HEK293 (cell line): ENCODE measurements around the gene PLK3.

Source experiments
- GFI1B ChIP-seq: fragments of 450-650 bp; formaldehyde crosslinking; IDR thresholded peaks from 2 replicates; pipeline ENCODE4 v1.5.1; 2016; ENCODE audit warnings: missing biosample characterization, missing genetic modification characterization
- SETDB1 ChIP-seq: IDR thresholded peaks from one replicate; pipeline ENCODE4 v1.6.1; 2017; ENCODE audit warnings: mild to moderate bottlenecking, low read length, moderate library complexity, mixed read lengths; ENCODE audit not compliant: insufficient read length
- YY2 ChIP-seq: fragments of 450-650 bp; formaldehyde crosslinking; IDR thresholded peaks from 2 replicates; pipeline ENCODE4 v1.5.1; 2016; ENCODE audit warnings: missing biosample characterization, missing genetic modification characterization
- ZBTB1 ChIP-seq: fragments of 450-650 bp; formaldehyde crosslinking; IDR thresholded peaks from 2 replicates; pipeline ENCODE4 v1.5.1; 2016; ENCODE audit warnings: missing biosample characterization, missing genetic modification characterization
- ZFP3 ChIP-seq: fragments of 450-650 bp; formaldehyde crosslinking; IDR thresholded peaks from 2 replicates; pipeline ENCODE4 v1.5.1; 2016; ENCODE audit warnings: low read depth, missing biosample characterization, missing genetic modification characterization
- ZNF114 ChIP-seq: fragments of 450-650 bp; formaldehyde crosslinking; IDR thresholded peaks from 2 replicates; pipeline ENCODE4 v1.5.0; 2017; ENCODE audit warnings: missing biosample characterization, missing genetic modification characterization
- ZNF214 ChIP-seq: fragments of 450-650 bp; formaldehyde crosslinking; IDR thresholded peaks from 2 replicates; pipeline ENCODE4 v1.5.1; 2017; ENCODE audit warnings: missing biosample characterization, mild to moderate bottlenecking, missing genetic modification characterization, borderline replicate concordance
- ZNF354C ChIP-seq: fragments of 450-650 bp; formaldehyde crosslinking; IDR thresholded peaks from 2 replicates; pipeline ENCODE4 v1.5.1; 2016; ENCODE audit warnings: missing biosample characterization, missing genetic modification characterization, low read depth, borderline replicate concordance
- ZNF48 ChIP-seq: fragments of 450-650 bp; formaldehyde crosslinking; IDR thresholded peaks from 2 replicates; pipeline ENCODE4 v1.5.1; 2016; ENCODE audit warnings: missing biosample characterization, missing genetic modification characterization
- ZNF561 ChIP-seq: fragments of 450-650 bp; IDR thresholded peaks from 2 replicates; pipeline ENCODE4 v1.5.1; 2018; ENCODE audit warnings: missing biosample characterization, missing genetic modification characterization, borderline replicate concordance
- ZNF670 ChIP-seq: fragments of 450-650 bp; formaldehyde crosslinking; IDR thresholded peaks from 2 replicates; pipeline ENCODE4 v1.5.1; 2016; ENCODE audit warnings: missing biosample characterization, missing genetic modification characterization, low read depth
- ZNF792 ChIP-seq: fragments of 450-650 bp; formaldehyde crosslinking; IDR thresholded peaks from 2 replicates; pipeline ENCODE4 v1.5.1; 2016; ENCODE audit warnings: missing biosample characterization, missing genetic modification characterization
- ZNF837 ChIP-seq: fragments of 450-650 bp; formaldehyde crosslinking; IDR thresholded peaks from 2 replicates; pipeline ENCODE4 v1.5.1; 2016; ENCODE audit warnings: missing biosample characterization, missing genetic modification characterization
- TF ChIP-seq, protein P1 (sequence below): fragments of 450-650 bp; formaldehyde crosslinking; IDR thresholded peaks from 2 replicates; pipeline ENCODE4 v1.5.1; 2016; ENCODE audit warnings: missing biosample characterization, missing genetic modification characterization
- TF ChIP-seq, protein P2 (sequence below): fragments of 450-650 bp; formaldehyde crosslinking; IDR thresholded peaks from 2 replicates; pipeline ENCODE4 v1.5.1; 2016; ENCODE audit warnings: missing biosample characterization, missing genetic modification characterization
- TF ChIP-seq, protein P3 (sequence below): fragments of 450-650 bp; formaldehyde crosslinking; IDR thresholded peaks from 2 replicates; pipeline ENCODE4 v1.5.1; 2016; ENCODE audit warnings: missing biosample characterization, missing genetic modification characterization
- TF ChIP-seq, protein P4 (sequence below): fragments of 450-650 bp; formaldehyde crosslinking; IDR thresholded peaks from 2 replicates; pipeline ENCODE4 v1.5.1; 2016; ENCODE audit warnings: missing biosample characterization, missing genetic modification characterization
- TF ChIP-seq, protein P5 (sequence below): fragments of 450-650 bp; formaldehyde crosslinking; IDR thresholded peaks from 2 replicates; pipeline ENCODE4 v1.5.1; 2016; ENCODE audit warnings: missing biosample characterization, missing genetic modification characterization
- TF ChIP-seq, protein P6 (sequence below): fragments of 450-650 bp; formaldehyde crosslinking; IDR thresholded peaks from 2 replicates; pipeline ENCODE4 v1.5.1; 2017; ENCODE audit warnings: missing biosample characterization, missing genetic modification characterization
- TF ChIP-seq, protein P7 (sequence below): fragments of 450-650 bp; formaldehyde crosslinking; IDR thresholded peaks from 2 replicates; pipeline ENCODE4 v1.5.1; 2016; ENCODE audit warnings: missing biosample characterization, missing genetic modification characterization
- TF ChIP-seq, protein P8 (sequence below): fragments of 450-650 bp; formaldehyde crosslinking; IDR thresholded peaks from 2 replicates; pipeline ENCODE4 v1.5.1; 2016; ENCODE audit warnings: missing biosample characterization, missing genetic modification characterization, low read depth
- TF ChIP-seq, protein P9 (sequence below): fragments of 450-650 bp; formaldehyde crosslinking; IDR thresholded peaks from 2 replicates; pipeline ENCODE4 v1.5.1; 2016; ENCODE audit warnings: missing biosample characterization, missing genetic modification characterization

The PLK3 gene

DNA sequence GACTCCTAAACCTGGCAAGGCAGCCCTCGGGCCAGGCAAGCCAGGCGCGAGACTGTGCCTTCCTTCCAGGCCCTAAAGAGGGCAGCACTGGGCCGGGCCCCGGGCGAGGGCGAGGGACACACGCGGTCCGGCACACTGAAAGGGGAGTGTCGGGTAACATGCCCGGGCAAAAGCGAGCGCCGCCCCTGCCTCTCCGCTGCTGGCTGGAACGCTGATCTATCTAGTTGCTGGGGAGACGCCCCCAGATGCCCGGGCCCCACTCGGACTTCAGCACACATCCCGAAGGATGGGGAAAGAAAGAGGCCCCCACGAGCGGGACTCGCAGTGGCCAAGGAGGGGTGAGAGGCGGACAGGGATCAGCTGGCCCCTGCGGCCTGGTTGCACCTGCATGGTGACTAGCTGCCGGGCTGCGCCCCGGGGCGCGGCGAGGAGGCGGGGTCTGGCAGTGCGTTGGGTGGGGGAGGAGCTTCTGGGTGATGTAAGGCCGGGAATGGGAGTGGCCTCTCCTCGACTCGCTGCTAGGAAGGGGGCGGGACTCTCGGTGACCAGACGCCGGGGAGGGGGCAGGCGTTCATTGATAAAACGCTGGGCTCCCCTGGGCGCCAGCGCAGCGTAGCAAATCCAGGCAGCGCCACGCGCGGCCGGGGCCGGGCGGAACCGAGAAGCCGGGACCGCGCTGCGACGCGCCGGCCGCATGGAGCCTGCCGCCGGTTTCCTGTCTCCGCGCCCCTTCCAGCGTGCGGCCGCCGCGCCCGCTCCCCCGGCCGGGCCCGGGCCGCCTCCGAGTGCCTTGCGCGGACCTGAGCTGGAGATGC, at the start of gene PLK3 (continued):
- TF ChIP-seq, protein P1, sequence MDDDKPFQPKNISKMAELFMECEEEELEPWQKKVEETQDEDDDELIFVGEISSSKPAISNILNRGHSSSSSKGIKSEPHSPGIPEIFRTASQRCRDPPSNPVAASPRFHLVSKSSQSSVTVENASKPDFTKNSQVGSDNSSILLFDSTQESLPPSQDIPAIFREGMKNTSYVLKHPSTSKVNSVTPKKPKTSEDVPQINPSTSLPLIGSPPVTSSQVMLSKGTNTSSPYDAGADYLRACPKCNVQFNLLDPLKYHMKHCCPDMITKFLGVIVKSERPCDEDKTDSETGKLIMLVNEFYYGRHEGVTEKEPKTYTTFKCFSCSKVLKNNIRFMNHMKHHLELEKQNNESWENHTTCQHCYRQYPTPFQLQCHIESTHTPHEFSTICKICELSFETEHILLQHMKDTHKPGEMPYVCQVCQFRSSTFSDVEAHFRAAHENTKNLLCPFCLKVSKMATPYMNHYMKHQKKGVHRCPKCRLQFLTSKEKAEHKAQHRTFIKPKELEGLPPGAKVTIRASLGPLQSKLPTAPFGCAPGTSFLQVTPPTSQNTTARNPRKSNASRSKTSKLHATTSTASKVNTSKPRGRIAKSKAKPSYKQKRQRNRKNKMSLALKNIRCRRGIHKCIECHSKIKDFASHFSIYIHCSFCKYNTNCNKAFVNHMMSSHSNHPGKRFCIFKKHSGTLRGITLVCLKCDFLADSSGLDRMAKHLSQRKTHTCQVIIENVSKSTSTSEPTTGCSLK (tag by site-specific recombination): no peak
- TF ChIP-seq SETDB1: peak; percentile 14
- TF ChIP-seq ZNF214 (tag by site-specific recombination): no peak
- no peak for TF ChIP-seq ZNF670
- TF ChIP-seq ZNF114 (tag by site-specific recombination): no peak
- TF ChIP-seq ZFP3 (tag by site-specific recombination): 0 out of 2 replicates have a peak, but pooled peaks have one; percentile 5
- TF ChIP-seq, protein P2, sequence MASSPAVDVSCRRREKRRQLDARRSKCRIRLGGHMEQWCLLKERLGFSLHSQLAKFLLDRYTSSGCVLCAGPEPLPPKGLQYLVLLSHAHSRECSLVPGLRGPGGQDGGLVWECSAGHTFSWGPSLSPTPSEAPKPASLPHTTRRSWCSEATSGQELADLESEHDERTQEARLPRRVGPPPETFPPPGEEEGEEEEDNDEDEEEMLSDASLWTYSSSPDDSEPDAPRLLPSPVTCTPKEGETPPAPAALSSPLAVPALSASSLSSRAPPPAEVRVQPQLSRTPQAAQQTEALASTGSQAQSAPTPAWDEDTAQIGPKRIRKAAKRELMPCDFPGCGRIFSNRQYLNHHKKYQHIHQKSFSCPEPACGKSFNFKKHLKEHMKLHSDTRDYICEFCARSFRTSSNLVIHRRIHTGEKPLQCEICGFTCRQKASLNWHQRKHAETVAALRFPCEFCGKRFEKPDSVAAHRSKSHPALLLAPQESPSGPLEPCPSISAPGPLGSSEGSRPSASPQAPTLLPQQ (tag by site-specific recombination): peak; percentile 97
- TF ChIP-seq, protein P3, sequence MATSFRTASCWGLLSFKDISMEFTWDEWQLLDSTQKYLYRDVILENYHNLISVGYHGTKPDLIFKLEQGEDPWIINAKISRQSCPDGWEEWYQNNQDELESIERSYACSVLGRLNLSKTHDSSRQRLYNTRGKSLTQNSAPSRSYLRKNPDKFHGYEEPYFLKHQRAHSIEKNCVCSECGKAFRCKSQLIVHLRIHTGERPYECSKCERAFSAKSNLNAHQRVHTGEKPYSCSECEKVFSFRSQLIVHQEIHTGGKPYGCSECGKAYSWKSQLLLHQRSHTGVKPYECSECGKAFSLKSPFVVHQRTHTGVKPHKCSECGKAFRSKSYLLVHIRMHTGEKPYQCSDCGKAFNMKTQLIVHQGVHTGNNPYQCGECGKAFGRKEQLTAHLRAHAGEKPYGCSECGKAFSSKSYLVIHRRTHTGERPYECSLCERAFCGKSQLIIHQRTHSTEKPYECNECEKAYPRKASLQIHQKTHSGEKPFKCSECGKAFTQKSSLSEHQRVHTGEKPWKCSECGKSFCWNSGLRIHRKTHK (tag by site-specific recombination): no peak
- TF ChIP-seq, protein P4, sequence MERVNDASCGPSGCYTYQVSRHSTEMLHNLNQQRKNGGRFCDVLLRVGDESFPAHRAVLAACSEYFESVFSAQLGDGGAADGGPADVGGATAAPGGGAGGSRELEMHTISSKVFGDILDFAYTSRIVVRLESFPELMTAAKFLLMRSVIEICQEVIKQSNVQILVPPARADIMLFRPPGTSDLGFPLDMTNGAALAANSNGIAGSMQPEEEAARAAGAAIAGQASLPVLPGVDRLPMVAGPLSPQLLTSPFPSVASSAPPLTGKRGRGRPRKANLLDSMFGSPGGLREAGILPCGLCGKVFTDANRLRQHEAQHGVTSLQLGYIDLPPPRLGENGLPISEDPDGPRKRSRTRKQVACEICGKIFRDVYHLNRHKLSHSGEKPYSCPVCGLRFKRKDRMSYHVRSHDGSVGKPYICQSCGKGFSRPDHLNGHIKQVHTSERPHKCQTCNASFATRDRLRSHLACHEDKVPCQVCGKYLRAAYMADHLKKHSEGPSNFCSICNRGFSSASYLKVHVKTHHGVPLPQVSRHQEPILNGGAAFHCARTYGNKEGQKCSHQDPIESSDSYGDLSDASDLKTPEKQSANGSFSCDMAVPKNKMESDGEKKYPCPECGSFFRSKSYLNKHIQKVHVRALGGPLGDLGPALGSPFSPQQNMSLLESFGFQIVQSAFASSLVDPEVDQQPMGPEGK (tag by site-specific recombination): peak; percentile 99
- no peak for TF ChIP-seq ZBTB1
- TF ChIP-seq, protein P5, sequence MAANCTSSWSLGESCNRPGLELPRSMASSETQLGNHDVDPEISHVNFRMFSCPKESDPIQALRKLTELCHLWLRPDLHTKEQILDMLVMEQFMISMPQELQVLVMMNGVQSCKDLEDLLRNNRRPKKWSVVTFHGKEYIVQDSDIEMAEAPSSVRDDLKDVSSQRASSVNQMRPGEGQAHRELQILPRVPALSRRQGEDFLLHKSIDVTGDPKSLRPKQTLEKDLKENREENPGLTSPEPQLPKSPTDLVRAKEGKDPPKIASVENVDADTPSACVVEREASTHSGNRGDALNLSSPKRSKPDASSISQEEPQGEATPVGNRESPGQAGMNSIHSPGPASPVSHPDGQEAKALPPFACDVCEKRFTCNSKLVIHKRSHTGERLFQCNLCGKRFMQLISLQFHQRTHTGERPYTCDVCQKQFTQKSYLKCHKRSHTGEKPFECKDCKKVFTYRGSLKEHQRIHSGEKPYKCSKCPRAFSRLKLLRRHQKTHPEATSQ (tag by site-specific recombination): peak; percentile 86; the same call in 1 of the 2 replicates
- TF ChIP-seq ZNF837: no peak
- TF ChIP-seq, protein P6, sequence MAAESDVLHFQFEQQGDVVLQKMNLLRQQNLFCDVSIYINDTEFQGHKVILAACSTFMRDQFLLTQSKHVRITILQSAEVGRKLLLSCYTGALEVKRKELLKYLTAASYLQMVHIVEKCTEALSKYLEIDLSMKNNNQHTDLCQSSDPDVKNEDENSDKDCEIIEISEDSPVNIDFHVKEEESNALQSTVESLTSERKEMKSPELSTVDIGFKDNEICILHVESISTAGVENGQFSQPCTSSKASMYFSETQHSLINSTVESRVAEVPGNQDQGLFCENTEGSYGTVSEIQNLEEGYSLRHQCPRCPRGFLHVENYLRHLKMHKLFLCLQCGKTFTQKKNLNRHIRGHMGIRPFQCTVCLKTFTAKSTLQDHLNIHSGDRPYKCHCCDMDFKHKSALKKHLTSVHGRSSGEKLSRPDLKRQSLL (tag by site-specific recombination): no peak
- peak; percentile 98 for TF ChIP-seq ZNF561
- TF ChIP-seq YY2 (tag by site-specific recombination): no peak
- TF ChIP-seq ZNF48 (tag by site-specific recombination): no peak
- TF ChIP-seq, protein P7, sequence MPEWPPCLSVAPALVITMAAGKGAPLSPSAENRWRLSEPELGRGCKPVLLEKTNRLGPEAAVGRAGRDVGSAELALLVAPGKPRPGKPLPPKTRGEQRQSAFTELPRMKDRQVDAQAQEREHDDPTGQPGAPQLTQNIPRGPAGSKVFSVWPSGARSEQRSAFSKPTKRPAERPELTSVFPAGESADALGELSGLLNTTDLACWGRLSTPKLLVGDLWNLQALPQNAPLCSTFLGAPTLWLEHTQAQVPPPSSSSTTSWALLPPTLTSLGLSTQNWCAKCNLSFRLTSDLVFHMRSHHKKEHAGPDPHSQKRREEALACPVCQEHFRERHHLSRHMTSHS (tag by site-specific recombination): no peak
- no peak for TF ChIP-seq GFI1B (tag by site-specific recombination)
- TF ChIP-seq, protein P8, sequence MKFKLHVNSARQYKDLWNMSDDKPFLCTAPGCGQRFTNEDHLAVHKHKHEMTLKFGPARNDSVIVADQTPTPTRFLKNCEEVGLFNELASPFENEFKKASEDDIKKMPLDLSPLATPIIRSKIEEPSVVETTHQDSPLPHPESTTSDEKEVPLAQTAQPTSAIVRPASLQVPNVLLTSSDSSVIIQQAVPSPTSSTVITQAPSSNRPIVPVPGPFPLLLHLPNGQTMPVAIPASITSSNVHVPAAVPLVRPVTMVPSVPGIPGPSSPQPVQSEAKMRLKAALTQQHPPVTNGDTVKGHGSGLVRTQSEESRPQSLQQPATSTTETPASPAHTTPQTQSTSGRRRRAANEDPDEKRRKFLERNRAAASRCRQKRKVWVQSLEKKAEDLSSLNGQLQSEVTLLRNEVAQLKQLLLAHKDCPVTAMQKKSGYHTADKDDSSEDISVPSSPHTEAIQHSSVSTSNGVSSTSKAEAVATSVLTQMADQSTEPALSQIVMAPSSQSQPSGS: peak; percentile 45; the same call in 1 of the 2 replicates
- TF ChIP-seq, protein P9, sequence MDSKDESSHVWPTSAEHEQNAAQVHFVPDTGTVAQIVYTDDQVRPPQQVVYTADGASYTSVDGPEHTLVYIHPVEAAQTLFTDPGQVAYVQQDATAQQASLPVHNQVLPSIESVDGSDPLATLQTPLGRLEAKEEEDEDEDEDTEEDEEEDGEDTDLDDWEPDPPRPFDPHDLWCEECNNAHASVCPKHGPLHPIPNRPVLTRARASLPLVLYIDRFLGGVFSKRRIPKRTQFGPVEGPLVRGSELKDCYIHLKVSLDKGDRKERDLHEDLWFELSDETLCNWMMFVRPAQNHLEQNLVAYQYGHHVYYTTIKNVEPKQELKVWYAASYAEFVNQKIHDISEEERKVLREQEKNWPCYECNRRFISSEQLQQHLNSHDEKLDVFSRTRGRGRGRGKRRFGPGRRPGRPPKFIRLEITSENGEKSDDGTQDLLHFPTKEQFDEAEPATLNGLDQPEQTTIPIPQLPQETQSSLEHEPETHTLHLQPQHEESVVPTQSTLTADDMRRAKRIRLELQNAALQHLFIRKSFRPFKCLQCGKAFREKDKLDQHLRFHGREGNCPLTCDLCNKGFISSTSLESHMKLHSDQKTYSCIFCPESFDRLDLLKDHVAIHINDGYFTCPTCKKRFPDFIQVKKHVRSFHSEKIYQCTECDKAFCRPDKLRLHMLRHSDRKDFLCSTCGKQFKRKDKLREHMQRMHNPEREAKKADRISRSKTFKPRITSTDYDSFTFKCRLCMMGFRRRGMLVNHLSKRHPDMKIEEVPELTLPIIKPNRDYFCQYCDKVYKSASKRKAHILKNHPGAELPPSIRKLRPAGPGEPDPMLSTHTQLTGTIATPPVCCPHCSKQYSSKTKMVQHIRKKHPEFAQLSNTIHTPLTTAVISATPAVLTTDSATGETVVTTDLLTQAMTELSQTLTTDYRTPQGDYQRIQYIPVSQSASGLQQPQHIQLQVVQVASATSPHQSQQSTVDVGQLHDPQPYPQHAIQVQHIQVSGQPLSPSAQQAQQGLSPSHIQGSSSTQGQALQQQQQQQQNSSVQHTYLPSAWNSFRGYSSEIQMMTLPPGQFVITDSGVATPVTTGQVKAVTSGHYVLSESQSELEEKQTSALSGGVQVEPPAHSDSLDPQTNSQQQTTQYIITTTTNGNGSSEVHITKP (tag by site-specific recombination): peak; percentile 91
- TF ChIP-seq ZNF792: no peak
- TF ChIP-seq ZNF354C: no peak
